IgD-negative memory B cell (primary cell): ENCODE results near the gene INKA1. TPM values are rescaled to one million over a fixed set of nuclear protein-coding genes. Genes with fewer than 3 reads are reported as not detected.

ENCODE experiments used
- H3K27ac Mint-ChIP-seq, 3 donors: one replicate each; pipeline ENCODE4 v1.8.0; 2020 to 2022; ENCODE audit warnings: mild to moderate bottlenecking in 3 of 3, mixed read lengths in 3 of 3, moderate library complexity in 1 of 3
- H3K27me3 Mint-ChIP-seq: one replicate; pipeline ENCODE4 v1.8.0; 2021; ENCODE audit warnings: mixed read lengths
- H3K36me3 Mint-ChIP-seq: one replicate; pipeline ENCODE4 v1.8.0; 2020; ENCODE audit warnings: mild to moderate bottlenecking, mixed read lengths
- H3K4me1 Mint-ChIP-seq, 3 donors: one replicate each; pipeline ENCODE4 v1.8.0; 2020 to 2022; ENCODE audit warnings: mixed read lengths in 3 of 3, mild to moderate bottlenecking in 1 of 3
- H3K4me3 Mint-ChIP-seq, 4 donors: one replicate each; pipeline ENCODE4 v1.8.0; 2020 to 2022; ENCODE audit warnings: mild to moderate bottlenecking in 4 of 4, mixed read lengths in 4 of 4, moderate library complexity in 3 of 4
- H3K9me3 Mint-ChIP-seq, 3 donors: one replicate each; pipeline ENCODE4 v1.8.0; 2020 to 2021; ENCODE audit warnings: mixed read lengths in 3 of 3, mild to moderate bottlenecking in 1 of 3
- polyA plus RNA-seq: library from polyadenylated mRNA; unstranded; fragments of 300-500 nt; fragmentation: Illumina TruSeq; gene quantifications from one replicate; pipeline ENCODE4 v1.2.3, GENCODE V29; 2021

The INKA1 gene
- polyA plus RNA-seq, 1 donor from 2014 or later, result 35.5 TPM

DNA sequence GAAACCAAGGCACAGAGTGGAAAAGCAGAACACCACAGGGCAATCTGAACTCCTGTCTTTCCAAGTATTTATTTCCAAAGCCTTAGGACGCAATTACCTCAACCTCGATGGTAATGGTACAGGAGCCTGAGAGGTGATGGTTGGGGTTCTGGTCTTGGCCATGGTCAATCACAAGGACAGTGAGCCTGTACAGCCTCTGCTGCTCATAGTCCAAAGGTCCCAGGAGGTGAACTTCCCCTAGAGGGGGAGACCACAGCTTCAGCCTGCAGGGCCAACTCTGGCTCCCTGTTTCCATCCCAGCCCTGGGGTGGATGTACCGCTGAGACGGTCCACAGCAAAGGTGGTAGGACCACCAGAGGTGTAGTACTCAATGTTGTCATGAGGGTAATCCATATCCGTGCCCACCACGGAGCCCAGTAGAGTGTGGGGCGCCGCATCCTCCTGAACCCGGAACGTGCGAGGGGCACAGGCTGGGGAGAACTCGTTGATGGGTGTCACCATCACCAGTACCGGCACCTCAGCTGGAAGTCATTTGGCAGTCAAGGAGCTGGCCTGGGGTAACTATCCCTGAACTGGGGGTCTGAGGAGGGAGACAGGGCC lies 9.5 kb upstream of the INKA1 start:
- Mint-ChIP-seq H3K4me1 (peaks cover 0 to 2% (median 0%) of the 10 kb centered on the region in 3 donors), H3K36me3 (no peaks in the 10 kb centered on the region), H3K4me3 (no peak overlapping the region), H3K27ac (no peak overlapping the region), H3K9me3 (no peaks in the 10 kb centered on the region), H3K27me3 (no peaks in the 10 kb centered on the region)

DNA sequence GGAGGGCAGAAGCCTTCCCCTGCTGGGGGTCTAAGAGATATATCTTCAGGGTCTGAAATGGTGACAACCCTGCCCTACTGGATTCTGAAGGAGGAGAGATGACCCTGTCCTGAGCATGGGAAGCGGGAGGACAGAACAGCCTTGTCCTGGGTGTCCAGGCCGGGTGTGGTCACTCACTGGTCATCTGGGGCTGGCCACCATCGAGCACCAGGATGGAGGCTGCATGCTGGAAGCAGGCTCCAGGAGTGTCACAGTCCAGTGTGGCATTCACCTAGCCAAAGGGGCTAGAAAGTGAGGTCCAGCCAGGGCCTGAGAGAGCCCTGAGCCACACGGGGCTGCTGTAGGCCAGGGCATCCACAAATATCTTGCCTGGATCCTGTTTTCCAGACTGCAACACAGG lies 8.6 kb upstream of the INKA1 start:
- Mint-ChIP-seq H3K4me3 (no peak overlapping the region), H3K27ac (no peak overlapping the region), H3K4me1 (peaks cover 0 to 2% (median 0%) of the 10 kb centered on the region in 3 donors), H3K36me3 (no peaks in the 10 kb centered on the region), H3K9me3 (no peaks in the 10 kb centered on the region), H3K27me3 (no peaks in the 10 kb centered on the region)

DNA sequence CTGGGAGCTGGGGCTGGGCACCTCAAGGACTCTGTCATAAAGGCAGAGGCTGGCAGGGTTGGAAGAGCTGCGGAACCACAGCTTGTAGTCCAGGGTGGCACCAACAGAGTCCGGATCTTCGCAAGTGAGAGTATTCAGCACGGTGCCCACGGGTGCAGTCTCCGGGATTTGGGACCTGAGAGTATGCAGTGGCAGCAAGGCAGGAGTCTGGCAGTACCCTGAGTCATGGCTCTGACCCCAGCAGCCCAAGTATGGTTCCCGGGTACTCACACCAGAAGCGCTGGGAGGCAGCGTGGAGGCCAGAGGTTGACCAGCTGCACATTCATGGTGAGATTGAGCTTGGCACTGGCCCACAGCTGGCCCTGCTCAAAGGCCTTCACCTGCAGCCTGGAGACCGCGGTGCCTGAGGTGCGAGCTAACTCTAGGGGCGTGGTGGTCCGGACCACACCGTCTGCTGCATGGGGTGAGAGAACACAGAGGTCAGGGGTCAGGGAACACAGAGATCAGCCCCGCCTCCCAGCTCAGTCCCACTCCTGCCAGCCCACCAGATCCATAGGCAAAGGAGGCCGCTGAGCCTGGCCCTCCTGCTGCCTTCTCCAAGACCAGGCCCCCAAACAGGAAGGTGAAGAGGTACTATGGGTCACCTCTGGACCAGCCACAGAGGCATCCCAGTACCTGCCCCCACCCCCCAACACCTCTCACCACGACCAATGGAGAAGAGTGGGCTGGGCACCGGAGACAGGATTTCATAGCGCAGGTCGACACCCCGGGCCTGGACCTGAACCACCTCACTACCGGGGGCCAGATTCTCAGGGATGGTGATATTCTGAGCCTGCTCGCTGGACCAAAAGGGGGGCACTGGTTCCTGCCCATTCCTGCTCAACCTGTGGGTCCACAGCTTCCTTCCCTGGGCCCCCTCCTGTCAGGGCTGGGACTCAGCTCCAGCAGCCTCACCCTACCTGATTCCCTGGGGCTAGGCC lies 7.8 kb upstream of the INKA1 start:
- H3K36me3 Mint-ChIP-seq, result no peaks in the 10 kb centered on the region
- H3K9me3 Mint-ChIP-seq, result no peaks in the 10 kb centered on the region
- H3K27ac Mint-ChIP-seq, result peak overlapping the region in 1 of 3 donors; percentile 82
- H3K4me1 Mint-ChIP-seq, result peaks cover 0 to under 1% (median 0%) of the 10 kb centered on the region in 3 donors
- H3K4me3 Mint-ChIP-seq, result no peak overlapping the region
- no peaks in the 10 kb centered on the region for H3K27me3 Mint-ChIP-seq

DNA sequence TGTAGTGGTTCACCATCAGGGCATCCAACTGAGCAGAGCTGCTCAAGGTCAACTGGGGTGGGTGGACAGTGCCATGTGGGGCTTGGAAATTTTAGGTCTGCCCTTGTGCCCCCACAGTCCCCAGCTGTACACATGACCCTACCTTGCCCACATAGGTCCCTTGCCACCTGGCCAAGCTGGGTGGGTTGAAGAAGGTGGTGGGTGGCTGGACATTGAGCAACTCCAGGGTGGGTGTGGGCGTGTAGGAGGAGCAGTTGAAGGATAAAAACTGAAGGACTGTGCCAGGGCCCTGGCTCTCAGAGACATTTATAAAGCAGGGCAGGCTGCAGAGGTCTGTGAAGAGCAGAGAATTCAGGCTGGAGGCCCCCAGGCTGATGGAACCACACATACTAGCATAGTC lies 4.0 kb upstream of the INKA1 start:
- H3K27me3 Mint-ChIP-seq, result peaks cover 3% of the 10 kb centered on the region
- no peaks in the 10 kb centered on the region for H3K9me3 Mint-ChIP-seq
- peaks cover 4 to 6% (median 4%) of the 10 kb centered on the region in 3 donors for H3K4me1 Mint-ChIP-seq
- H3K27ac Mint-ChIP-seq, result peak overlapping the region in 1 of 3 donors; percentile 81
- no peaks in the 10 kb centered on the region for H3K36me3 Mint-ChIP-seq
- H3K4me3 Mint-ChIP-seq, result peak overlapping the region in 1 of 4 donors; percentile 57

DNA sequence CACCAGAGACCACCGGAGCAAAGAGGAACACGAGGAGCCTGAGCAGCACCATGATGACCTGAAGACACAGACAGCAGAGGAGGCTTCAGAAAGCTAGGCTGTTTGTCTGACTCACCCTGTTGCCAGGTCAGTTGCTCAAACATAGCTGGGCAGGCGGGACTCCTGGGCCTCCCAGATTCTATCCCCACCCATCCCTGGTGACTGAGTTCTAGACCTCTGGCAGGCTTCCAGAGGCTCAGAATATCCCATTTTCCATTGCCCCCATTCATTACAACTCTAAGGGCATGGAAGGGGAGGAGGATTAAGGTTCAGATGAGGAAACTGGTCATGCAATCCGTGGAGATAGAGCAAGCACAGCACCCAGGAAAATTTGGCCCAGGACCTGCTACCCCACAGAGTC lies 3.3 kb upstream of the INKA1 start, which contains the start of gene CDHR4:
TSS of gene CDHR4 (minus strand) at position 113 of the 400 bp plus-strand sequence. CDS start at position 52, 61 bp downstream.
- Mint-ChIP-seq H3K36me3 (no peaks in the 10 kb centered on the region), H3K27ac (peak within 1 kb of the TSS in 1 of 3 donors; percentile 81), H3K4me1 (peaks cover 6 to 10% (median 7%) of the 10 kb centered on the region in 3 donors), H3K9me3 (no peaks in the 10 kb centered on the region), H3K27me3 (peaks cover 3% of the 10 kb centered on the region), H3K4me3 (peak within 1 kb of the TSS in 2 of 4 donors; percentile 25 to 57)

DNA sequence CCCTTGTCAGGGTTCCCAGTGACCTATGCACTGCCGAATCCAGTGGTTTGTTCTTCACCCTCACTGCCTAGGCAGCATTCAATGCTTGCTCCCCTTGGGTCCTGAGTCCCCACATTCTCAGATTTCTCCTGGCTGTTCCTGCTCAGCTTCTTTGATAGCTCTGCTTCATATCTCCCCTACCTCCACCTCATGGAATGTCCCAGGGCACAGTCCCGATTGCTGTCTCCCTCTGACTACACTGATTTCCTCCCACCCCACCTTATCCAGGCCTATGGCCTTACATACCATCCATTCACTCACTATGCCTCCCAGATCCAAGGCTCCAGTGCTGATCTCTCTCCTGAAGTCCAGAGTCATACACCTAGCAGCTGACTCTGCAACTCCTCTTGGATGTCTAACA lies 1.9 kb upstream of the INKA1 start:
- Mint-ChIP-seq H3K27me3 (peaks cover 3% of the 10 kb centered on the region), H3K9me3 (no peaks in the 10 kb centered on the region), H3K27ac (no peak overlapping the region), H3K4me1 (peaks cover 14 to 19% (median 17%) of the 10 kb centered on the region in 3 donors), H3K36me3 (no peaks in the 10 kb centered on the region), H3K4me3 (peak overlapping the region in 3 of 4 donors; percentile 7 to 92 (median 19))

DNA sequence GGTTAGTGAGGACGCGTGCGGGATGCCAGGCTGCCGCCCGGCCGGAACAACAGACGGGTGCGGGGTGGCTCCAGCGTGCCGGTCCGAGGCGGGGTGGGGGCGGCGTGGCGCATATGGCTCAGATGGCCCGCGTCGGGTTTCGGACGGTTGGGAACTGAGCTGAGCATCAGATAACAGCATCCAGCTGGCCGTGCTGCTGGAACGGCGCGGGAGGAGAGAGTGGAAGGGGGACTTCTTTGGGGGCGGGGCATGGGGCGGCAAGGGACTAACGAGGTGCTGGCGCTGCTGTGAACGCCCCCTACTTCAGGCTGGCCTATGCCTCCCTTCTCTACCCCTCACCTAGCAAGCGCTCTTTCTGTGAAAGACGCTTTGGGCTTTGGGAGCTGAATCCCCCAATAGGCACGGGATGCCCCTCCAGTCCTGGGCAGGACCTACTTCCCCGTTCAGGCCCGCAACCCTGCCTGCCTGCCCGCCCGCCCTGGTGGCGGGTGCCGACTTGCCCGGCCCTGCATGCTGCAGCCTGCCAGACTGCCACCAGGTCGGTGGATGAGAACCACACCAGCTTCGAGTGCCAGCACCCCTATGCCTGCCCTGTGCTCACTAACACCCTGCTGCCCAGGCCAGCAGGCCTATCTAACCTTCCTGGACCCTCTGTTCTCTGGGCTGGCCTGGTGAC lies 542 bp downstream of the INKA1 start:
- Mint-ChIP-seq H3K27me3 (peaks cover 3% of the 10 kb centered on the region), H3K9me3 (no peaks in the 10 kb centered on the region), H3K36me3 (no peaks in the 10 kb centered on the region), H3K4me1 (peaks cover 27 to 38% (median 35%) of the 10 kb centered on the region in 3 donors), H3K27ac (peak overlapping the region; percentile 23 to 97 (median 90)), H3K4me3 (peak overlapping the region; percentile 92 to 95 (median 93))

DNA sequence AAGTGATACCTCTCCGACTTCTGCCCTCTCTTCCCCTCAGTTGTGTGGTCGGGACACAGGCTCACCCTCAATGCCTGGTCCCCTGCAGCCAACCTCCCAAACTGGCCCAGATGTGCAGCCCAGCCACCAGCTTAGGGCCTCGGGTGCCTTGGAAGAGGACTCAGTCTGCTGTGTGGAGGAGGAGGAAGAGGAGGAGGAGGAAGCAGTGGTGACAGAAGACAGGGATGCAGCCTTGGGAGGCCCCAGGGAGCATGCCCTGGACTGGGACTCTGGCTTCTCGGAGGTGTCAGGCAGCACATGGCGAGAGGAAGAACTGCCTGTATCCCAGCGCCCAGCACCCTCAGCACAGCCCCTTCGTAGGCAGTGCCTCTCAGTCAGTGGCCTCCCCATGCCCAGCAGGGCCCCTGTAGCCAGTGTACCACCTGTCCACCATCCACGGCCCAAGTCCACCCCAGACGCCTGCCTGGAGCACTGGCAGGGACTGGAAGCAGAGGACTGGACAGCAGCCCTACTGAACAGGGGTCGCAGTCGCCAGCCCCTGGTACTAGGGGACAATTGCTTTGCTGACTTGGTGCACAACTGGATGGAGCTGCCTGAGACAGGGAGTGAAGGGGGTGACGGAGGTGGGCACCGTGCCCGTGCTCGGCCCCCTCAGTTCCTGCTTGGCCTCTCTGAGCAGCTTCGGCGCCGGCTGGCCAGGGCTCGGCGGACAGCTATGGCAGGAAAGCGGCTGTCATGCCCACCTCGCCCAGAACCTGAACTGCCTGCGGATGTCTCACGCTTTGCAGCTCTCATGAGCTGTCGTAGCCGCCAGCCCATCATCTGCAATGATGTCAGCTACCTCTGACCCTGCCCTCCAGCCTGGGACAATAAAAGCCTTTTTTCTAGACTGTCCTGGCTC lies 1.3 kb downstream of the INKA1 start:
- Mint-ChIP-seq H3K27me3 (peaks cover 3% of the 10 kb centered on the region), H3K9me3 (no peaks in the 10 kb centered on the region), H3K4me3 (peak overlapping the region; percentile 92 to 95 (median 93)), H3K4me1 (peaks cover 27 to 41% (median 40%) of the 10 kb centered on the region in 3 donors), H3K36me3 (no peaks in the 10 kb centered on the region), H3K27ac (peak overlapping the region; percentile 90 to 97 (median 96))

DNA sequence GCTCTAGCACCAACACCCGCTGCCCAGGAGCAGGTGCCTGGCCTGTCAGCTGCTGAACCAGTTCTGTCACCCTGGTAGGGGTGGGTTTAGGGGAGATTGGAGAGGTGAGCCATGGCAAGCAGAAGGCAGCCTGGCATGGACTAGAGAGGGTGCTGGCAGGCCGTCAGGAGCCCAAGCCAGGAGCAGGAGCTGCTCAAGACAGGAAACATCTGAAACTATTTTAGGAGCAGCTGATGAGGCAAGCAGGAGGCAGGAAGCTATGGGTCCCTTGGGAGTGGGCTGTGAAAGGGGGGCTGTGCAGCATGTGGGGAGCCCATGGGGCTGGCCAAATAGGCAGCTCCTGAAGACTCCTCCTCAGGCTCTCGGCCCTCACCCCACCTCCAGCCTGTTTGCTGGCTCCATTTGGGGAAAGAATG lies 2.3 kb downstream of the INKA1 start:
- H3K9me3 Mint-ChIP-seq, result no peaks in the 10 kb centered on the region
- peak overlapping the region; percentile 90 to 96 (median 94) for H3K27ac Mint-ChIP-seq
- peaks cover 3% of the 10 kb centered on the region for H3K27me3 Mint-ChIP-seq
- no peaks in the 10 kb centered on the region for H3K36me3 Mint-ChIP-seq
- peak overlapping the region; percentile 92 to 95 (median 93) for H3K4me3 Mint-ChIP-seq
- H3K4me1 Mint-ChIP-seq, result peaks cover 27 to 46% (median 41%) of the 10 kb centered on the region in 3 donors

DNA sequence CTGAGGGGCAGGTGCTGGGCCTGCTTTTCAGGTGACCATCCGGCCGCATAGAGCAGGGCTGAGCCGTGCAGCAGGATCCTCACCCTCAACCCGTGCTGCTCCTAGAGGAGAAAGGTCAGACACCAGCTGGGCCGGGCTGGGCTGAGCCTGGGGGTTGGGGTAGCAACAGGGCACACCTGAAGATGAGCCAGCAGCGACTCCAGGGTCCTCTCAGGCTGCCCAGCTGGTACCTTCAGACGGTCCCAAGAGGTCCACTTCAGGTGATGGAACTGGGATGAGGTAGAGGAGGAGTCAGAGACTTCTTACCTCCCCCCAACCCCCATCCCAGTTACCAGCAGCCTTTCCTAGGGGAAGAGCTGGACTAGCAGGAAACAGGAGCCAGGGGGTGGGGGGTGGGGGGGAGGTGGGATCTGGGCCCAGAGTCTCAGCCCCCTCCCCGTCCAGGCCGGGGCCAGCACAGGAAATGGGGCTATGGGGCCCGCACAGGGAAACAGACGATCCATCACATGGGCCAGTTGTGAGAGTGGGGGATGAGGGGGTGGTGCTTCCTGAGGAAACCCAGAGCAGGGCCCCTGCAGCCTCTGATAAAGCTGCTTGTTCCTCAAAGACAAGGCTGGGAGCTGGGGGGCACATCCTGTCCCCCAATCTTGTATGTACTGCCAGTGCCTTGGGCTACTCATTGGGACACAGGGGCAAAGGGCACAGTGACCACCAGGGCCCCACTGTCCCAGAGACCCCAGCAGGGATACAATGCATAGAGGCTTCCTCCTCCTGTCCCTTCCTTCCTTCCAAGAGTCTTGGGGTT lies 3.0 kb downstream of the INKA1 start:
- Mint-ChIP-seq H3K9me3 (no peaks in the 10 kb centered on the region), H3K27ac (peak overlapping the region; percentile 90 to 96 (median 94)), H3K4me3 (peak overlapping the region; percentile 92 to 95 (median 93)), H3K4me1 (peaks cover 27 to 48% (median 41%) of the 10 kb centered on the region in 3 donors), H3K36me3 (no peaks in the 10 kb centered on the region), H3K27me3 (peaks cover 3% of the 10 kb centered on the region)

DNA sequence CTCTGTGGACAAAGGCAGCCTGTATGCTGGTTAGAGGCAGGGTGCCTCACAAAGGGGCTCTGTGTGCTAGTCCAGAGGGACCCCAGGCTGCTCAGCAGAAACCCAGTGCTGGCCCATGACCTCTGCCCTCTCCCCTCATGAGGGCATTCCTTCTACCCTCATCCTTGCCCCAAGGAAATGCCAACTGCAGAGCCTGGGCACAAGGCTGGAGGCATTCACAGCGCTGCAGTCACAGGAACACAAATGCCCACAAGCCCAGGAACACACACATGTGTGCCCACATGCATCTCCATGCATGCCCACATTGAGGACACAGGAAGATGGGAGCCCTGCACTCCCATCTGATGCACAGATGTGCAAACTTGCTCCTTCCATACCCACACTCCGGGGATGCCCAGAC lies 3.8 kb downstream of the INKA1 start:
- H3K4me1 Mint-ChIP-seq, result peaks cover 27 to 53% (median 41%) of the 10 kb centered on the region in 3 donors

DNA sequence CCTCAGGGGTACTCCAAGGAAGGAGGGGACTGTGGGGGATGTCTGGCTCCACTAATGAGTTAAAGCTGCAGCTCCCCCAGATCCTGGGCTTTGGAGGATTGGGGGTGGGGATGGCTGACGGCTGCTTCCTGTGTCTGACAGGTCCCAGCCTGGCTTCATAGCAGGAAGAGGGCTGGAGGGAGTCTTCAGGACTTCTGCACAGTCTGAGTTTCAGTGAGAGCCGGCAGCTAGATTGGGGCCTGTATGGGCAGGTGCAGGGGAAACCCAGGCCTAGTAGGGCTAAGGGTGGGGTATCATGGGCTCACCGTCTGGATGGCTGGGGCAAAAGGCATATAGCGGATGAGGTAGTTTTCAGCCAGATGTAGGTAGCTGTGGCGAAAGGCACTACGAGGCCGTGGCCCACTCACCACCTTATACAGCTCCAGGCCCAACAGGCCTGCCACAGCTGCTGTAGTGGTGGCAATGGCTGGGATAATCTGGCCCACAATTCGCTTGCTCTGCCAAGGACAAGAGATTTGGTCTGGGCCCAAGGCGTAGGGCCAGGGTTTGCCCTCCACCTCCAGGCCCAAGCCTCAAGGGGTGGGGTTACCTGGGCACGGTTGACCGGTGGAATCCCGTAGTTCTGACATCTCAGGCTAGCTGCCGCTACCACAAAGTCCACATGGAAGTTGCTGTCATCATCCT lies 4.5 kb downstream of the INKA1 start:
- H3K9me3 Mint-ChIP-seq, result no peaks in the 10 kb centered on the region
- H3K27ac Mint-ChIP-seq, result peak overlapping the region; percentile 90 to 95 (median 94)
- no peaks in the 10 kb centered on the region for H3K36me3 Mint-ChIP-seq
- peak overlapping the region in 3 of 4 donors; percentile 81 to 92 (median 86) for H3K4me3 Mint-ChIP-seq
- H3K27me3 Mint-ChIP-seq, result peaks cover under 1% of the 10 kb centered on the region
- H3K4me1 Mint-ChIP-seq, result peaks cover 24 to 55% (median 43%) of the 10 kb centered on the region in 3 donors

More for the DNA sequence above, 3.8 kb downstream of the INKA1 start:
- Mint-ChIP-seq H3K36me3 (no peaks in the 10 kb centered on the region), H3K9me3 (no peaks in the 10 kb centered on the region), H3K27ac (peak overlapping the region; percentile 85 to 90 (median 89)), H3K27me3 (peaks cover 3% of the 10 kb centered on the region), H3K4me3 (peak overlapping the region; percentile 59 to 92 (median 84))
